ENCODE data around the gene MRPS18B.

The MRPS18B gene

DNA sequence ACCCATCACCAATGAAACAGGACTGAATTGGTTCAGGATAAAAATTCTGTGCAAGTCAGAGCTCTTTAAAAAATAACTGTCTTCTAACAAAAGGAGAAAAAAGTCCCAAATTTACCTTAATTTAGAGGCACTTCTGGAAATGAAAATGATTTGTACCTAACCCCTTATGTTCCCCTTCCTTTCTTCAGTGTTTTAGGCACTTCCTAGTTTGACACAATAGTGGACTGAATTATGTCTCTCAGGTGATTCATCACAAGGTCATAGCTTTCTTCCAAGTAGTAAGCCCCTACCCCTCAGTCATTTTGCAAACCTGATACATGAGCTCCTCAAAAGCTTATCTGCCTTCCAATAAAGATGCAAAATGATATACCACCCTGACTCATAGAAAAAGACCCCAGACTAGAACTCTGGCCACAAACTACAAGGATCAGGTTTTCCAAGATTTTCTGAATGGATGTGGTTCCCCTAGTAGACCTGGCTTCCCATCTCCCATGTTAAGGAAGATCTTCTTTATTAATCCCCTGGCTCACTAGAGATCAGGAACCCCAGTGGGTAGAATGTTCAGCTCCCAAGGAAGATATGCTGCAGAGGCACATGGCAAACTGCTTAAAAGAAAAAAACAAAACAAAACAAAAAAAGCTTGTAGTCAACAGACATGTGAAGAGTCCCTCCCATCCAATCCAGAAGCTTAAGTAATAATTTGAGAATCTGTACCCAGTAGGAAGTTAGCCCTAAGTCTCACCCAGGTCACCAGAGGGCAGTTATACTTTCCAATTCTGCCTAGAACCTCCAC, 4.2 kb upstream of the MRPS18B start:
- no peak overlapping the region for H3K4me3 ChIP-seq (replicated peaks; ENCODE audit: low read depth, low read length)
- peaks cover 14% of the 10 kb centered on the region for H3K36me3 ChIP-seq (ENCODE audit: control insufficient read depth, insufficient read depth, low read length)
- H3K27me3 ChIP-seq (replicated peaks; ENCODE audit: control insufficient read depth, insufficient read depth, low read length): no peaks in the 10 kb centered on the region
- DNase-seq (ENCODE audit: extremely low read depth, insufficient read length): no peak
- TF ChIP-seq, protein P1, sequence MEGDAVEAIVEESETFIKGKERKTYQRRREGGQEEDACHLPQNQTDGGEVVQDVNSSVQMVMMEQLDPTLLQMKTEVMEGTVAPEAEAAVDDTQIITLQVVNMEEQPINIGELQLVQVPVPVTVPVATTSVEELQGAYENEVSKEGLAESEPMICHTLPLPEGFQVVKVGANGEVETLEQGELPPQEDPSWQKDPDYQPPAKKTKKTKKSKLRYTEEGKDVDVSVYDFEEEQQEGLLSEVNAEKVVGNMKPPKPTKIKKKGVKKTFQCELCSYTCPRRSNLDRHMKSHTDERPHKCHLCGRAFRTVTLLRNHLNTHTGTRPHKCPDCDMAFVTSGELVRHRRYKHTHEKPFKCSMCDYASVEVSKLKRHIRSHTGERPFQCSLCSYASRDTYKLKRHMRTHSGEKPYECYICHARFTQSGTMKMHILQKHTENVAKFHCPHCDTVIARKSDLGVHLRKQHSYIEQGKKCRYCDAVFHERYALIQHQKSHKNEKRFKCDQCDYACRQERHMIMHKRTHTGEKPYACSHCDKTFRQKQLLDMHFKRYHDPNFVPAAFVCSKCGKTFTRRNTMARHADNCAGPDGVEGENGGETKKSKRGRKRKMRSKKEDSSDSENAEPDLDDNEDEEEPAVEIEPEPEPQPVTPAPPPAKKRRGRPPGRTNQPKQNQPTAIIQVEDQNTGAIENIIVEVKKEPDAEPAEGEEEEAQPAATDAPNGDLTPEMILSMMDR (IDR thresholded peaks at IDR 0.05; ENCODE audit: insufficient read depth, low read length, poor library complexity, severe bottlenecking): no peak

DNA sequence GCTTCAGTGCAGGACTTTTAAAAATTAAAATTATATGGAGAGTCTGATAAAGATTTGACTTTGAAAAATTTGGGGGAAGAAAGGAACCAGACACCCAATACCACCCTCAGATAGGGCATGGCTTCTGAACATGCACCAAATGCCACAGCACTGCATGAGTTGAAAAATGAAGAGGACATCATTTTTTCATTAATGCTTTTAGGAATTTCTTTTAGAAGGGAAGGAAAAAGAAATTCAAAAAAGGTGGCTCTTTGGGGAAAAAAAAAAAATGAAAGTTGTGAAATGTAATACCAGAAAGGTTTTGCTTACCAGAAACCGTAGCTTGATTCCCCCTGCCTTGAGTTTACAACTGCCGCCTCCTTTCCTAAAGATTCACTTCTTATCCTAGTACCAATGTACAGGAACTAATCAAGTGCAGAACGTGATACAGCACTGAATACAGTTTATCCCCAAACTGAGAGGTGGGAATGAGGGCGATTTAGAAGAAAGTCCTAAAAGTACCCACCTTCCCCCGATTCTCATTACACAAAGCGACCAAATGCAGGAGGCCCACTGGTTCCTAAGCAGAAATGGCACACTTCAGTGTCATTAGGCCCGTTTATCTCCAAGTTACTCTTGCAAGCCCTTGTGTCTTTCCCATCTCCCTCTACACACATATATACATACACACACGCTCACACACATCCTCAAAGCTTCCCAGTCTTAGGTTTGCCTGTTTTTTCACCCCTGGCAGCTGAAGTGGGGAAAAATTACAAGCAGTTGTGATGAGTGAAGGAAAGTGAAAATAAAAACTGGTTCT, 3.4 kb upstream of the MRPS18B start:
- H3K36me3 ChIP-seq (ENCODE audit: control insufficient read depth, insufficient read depth, low read length): peaks cover 9% of the 10 kb centered on the region
- no peaks in the 10 kb centered on the region for H3K27me3 ChIP-seq (replicated peaks; ENCODE audit: control insufficient read depth, insufficient read depth, low read length)
- TF ChIP-seq, protein P1 (IDR thresholded peaks at IDR 0.05; ENCODE audit: insufficient read depth, low read length, poor library complexity, severe bottlenecking): no peak
- DNase-seq (ENCODE audit: extremely low read depth, insufficient read length): no peak
- peak overlapping the region; percentile 18 for H3K4me3 ChIP-seq (replicated peaks; ENCODE audit: low read depth, low read length)

DNA sequence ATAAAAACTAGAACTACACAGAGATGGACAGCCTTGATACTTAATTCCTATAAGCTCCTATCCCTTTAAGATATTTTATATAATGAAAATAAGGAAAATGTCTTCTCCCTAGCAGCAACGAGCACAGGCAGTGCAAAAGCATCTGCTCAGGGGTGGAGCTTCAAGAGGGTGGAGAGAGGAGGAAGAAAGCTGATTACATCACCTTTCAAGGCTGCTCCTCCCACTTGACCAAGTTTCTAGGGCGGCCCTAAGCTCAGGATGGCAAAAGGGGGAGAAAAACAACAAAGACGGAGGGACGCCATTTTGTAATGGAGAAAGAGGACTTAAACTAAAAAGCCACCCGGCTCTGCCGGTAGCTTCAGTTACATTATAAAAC, 2.8 kb upstream of the MRPS18B start:
- TF ChIP-seq, protein P1 (IDR thresholded peaks at IDR 0.05; ENCODE audit: insufficient read depth, low read length, poor library complexity, severe bottlenecking): no peak
- DNase-seq (ENCODE audit: extremely low read depth, insufficient read length): peak; percentile 84
- no peaks in the 10 kb centered on the region for H3K27me3 ChIP-seq (replicated peaks; ENCODE audit: control insufficient read depth, insufficient read depth, low read length)
- H3K4me3 ChIP-seq (replicated peaks; ENCODE audit: low read depth, low read length): peak overlapping the region; percentile 97
- peaks cover 10% of the 10 kb centered on the region for H3K36me3 ChIP-seq (ENCODE audit: control insufficient read depth, insufficient read depth, low read length)

DNA sequence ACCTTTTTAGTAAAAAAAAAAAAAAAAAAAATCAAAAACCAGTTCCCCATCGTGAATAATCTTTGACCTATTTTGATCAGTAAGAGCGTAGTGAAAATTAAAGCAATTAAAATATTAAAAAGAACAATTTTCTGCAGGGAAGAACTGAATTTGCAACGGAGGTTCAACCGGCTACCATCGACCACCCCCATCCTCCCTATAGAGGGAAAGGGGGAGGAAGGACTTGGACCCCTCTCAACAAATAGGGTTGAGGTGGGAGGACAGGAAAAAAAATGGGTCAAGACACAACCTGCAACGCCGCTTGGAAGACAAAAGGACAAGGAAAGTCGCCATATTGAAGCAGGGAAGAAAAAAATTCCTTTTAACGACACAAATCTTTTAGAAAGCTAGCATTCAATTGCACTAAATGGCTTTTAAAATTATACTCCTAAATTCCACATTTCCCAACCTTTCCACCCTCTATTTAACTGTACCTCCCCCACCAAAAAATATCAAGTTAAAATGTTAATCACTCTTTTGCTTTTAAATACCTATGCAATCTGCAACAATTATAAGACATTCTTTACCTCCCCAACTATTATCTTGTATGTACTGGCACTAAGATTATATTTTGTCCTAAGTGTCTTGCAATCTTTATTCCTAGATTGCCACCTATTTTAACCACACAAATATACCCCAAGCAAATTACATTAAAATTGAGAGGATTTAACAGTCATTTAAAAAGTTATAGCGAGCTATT, 2.3 kb upstream of the MRPS18B start:
- peaks cover 10% of the 10 kb centered on the region for H3K36me3 ChIP-seq (ENCODE audit: control insufficient read depth, insufficient read depth, low read length)
- peak; percentile 49 for DNase-seq (ENCODE audit: extremely low read depth, insufficient read length)
- TF ChIP-seq, protein P1 (IDR thresholded peaks at IDR 0.05; ENCODE audit: insufficient read depth, low read length, poor library complexity, severe bottlenecking): no peak

DNA sequence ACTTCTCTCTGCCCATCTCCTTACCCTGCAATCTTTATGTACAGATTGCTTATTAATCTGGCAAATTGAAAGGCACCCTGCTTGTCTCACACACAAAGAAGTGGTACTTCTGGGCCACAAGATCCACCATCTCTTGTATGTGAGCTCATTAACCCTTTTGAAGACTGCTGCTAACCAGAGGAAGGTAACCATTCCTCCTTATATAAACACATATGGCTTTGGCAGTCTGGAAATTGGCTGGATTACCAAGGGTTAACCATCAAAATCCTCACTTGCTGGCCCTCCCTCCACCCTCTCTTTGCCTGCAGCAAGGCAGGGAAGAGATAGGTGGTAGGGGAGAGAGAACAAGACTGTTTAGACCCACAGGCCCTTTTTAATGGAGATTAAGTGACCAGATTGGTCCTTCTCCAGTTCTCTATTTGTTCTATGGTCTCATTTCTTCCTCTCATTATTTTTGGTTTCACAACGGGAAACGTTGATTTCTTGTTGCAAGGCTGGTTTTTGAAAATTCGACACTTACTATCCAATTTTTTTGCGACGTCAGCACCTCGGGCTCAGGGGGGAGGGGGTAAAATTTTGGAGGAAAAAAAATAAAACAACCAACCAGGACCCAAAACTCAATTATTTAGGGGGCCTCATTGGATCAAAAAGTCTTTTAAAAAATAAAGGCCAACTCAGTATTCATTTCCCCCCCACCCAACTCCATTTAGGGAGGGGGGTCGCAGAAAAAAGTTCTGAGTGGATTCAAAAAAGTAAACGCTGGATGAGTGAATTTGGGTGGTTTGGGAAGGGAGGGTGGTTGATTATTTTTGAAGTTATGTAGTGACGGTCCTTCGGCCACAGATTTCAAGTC, 1.5 kb upstream of the MRPS18B start:
- TF ChIP-seq, protein P1 (IDR thresholded peaks at IDR 0.05; ENCODE audit: insufficient read depth, low read length, poor library complexity, severe bottlenecking): no peak
- Histone ChIP-seq H3K27me3 (replicated peaks; ENCODE audit: control insufficient read depth, insufficient read depth, low read length) (no peaks in the 10 kb centered on the region), H3K4me3 (replicated peaks; ENCODE audit: low read depth, low read length) (peak overlapping the region; percentile 97), H3K36me3 (ENCODE audit: control insufficient read depth, insufficient read depth, low read length) (peaks cover 10% of the 10 kb centered on the region)
- DNase-seq (ENCODE audit: extremely low read depth, insufficient read length): peak; percentile 48

More for the DNA sequence above, 2.3 kb upstream of the MRPS18B start:
- Histone ChIP-seq H3K4me3 (replicated peaks; ENCODE audit: low read depth, low read length) (peak overlapping the region; percentile 97), H3K27me3 (replicated peaks; ENCODE audit: control insufficient read depth, insufficient read depth, low read length) (no peaks in the 10 kb centered on the region)

All from GM06990 (cell line).